HUES64 (cell line): Measurements from ENCODE around the gene IGF1R.

Experiments used
- H3K27ac ChIP-seq: 2 replicates; pipeline ENCODE4 v1.7.0; 2013; ENCODE audit warnings: low read depth, low read length, inconsistent platforms
- H3K27me3 ChIP-seq: 2 replicates; pipeline ENCODE4 v1.6.1; 2013; ENCODE audit warnings: mild to moderate bottlenecking, low read length; ENCODE audit not compliant: insufficient read depth
- H3K36me3 ChIP-seq: 2 replicates; pipeline ENCODE4 v1.6.1; 2013; ENCODE audit warnings: mild to moderate bottlenecking, low read length; ENCODE audit not compliant: insufficient read depth
- H3K4me1 ChIP-seq: 2 replicates; pipeline ENCODE4 v1.6.1; 2013; ENCODE audit warnings: mild to moderate bottlenecking, low read length, moderate library complexity; ENCODE audit not compliant: insufficient read depth
- H3K4me3 ChIP-seq: 2 replicates; pipeline ENCODE4 v1.5.1; 2013; ENCODE audit warnings: mild to moderate bottlenecking, low read length, moderate library complexity
- H3K9ac ChIP-seq: 2 replicates; pipeline ENCODE4 v1.6.1; 2013; ENCODE audit warnings: mild to moderate bottlenecking, low read depth, low read length
- H3K9me3 ChIP-seq: 2 replicates; pipeline ENCODE4 v1.6.1; 2013; ENCODE audit warnings: low read depth, low read length; ENCODE audit not compliant: insufficient read depth
- WGBS: fragments of 150-250, 120-280 bp; methylation state at CpG from one replicate; pipeline ENCODE4 v1.1.7; 2013; ENCODE audit warnings: missing lambda C conversion rate; 5-methylcytosine and 5-hydroxymethylcytosine counted together

IGF1R gene

DNA sequence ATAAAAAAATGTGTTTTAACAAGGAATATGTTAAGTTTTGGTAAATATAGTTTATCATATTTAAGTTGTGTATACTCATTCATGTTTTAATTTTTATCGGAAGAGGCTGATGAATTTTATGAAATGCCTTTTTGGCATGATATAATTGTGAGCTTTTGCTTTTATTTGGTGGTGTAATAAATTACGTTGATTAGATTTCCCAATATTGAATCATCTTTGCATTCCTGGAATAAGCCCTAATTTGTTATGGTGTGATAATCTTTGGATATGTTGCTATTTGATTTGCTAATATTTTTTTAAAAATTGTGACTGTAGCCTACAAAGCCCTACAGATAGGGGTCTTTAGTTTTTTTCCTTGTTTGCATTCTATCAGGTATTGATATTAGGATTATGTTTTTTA is 107.4 kb downstream of the IGF1R start:
- 97% methylated on average over 2 of the region's 2 CpGs for WGBS
- Histone ChIP-seq H3K36me3 (no peaks in the 10 kb centered on the region), H3K4me3 (no peak overlapping the region), H3K27ac (no peak overlapping the region), H3K27me3 (no peaks in the 10 kb centered on the region), H3K9me3 (no peaks in the 10 kb centered on the region; the same call in 1 of the 2 replicates), H3K9ac (no peak overlapping the region), H3K4me1 (peaks cover 37% of the 10 kb centered on the region)

DNA sequence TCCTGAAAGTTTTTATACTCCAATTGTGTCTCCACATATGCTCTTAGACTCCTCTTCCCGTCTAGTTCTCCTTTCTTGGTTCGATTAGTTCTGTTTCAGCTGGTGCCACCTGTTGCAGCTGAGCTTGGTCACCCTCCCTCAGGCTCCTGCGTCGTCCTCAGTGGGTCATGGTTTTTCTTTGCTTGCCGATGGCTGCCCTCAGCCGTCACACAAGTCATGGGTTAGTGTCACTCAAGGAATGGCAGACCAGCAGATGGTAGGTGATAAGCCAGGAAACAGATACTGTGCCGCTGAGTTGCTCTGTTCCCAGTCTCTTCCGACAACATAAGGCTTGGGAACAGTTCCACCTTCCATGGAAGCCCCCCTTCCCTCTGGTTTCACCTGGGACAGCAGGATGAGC is 109.9 kb downstream of the IGF1R start:
- Histone ChIP-seq H3K4me1 (peaks cover 40% of the 10 kb centered on the region), H3K36me3 (no peaks in the 10 kb centered on the region), H3K9ac (no peak overlapping the region), H3K4me3 (no peak overlapping the region), H3K9me3 (no peaks in the 10 kb centered on the region; the same call in 1 of the 2 replicates), H3K27me3 (no peaks in the 10 kb centered on the region), H3K27ac (no peak overlapping the region)
- 87% methylated on average over 8 of the region's 8 CpGs for WGBS

DNA sequence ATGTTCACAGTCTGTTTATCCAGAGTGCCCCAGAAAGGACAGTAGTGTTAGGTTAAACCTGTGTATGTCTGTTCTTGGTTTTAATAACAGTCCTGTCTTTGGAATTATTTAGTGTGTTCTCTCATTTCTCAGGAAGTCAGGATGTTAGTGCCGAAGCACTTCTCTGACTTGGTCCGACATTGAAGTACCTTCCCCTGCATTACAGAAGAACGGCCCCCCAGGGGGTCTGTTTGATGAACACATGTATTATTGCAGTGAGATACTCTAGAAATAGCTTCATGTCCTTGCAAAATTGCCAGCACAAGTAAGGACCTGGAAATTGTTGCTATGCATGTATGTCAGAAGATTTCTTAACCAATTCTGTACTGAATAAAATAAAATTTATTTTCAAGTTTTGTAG is 110.9 kb downstream of the IGF1R start:
- Histone ChIP-seq H3K27ac (no peak overlapping the region), H3K9me3 (no peaks in the 10 kb centered on the region; the same call in 1 of the 2 replicates), H3K4me3 (no peak overlapping the region), H3K27me3 (no peaks in the 10 kb centered on the region), H3K4me1 (peaks cover 41% of the 10 kb centered on the region), H3K9ac (no peak overlapping the region), H3K36me3 (no peaks in the 10 kb centered on the region)
- WGBS: 94% methylated on average over 3 of the region's 3 CpGs

DNA sequence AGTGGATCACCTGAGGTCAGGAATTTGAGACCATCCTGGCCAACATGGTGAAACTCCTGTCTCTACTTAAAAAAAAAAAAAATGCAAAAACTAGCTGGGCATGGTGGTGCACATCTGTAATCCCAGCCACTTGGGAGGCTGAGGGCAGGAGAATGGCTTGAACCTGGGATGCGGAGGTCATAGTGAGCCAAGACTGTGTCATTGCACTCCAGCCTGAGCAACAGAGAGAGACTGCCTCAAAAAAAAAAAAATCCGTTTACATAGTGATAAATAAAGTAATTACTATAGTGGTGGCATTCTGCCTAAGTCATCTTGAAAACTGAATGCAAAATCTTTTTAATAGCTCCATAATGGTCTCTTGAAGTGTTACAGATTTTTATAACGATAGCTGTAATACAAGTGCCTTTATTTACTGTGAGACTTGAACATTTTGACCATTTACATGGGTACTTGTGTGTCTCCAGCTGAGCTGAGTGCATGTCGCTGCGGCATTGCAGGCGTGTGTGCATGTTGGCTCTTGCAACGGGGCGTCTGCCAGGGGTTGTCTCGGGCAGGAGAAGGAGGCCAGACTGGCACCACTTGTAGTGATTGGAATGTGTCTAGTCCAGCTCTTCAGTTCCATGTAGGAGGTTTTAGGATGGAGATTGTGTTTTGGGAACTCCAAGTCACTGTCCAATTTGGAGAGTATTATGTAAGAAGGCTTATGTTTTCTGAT is 111.9 kb downstream of the IGF1R start:
- Histone ChIP-seq H3K4me3 (no peak overlapping the region), H3K9me3 (no peaks in the 10 kb centered on the region; the same call in 1 of the 2 replicates), H3K4me1 (peaks cover 37% of the 10 kb centered on the region), H3K27ac (no peak overlapping the region), H3K9ac (no peak overlapping the region), H3K27me3 (no peaks in the 10 kb centered on the region), H3K36me3 (no peaks in the 10 kb centered on the region)
- WGBS: 95% methylated on average over 9 of the region's 9 CpGs

DNA sequence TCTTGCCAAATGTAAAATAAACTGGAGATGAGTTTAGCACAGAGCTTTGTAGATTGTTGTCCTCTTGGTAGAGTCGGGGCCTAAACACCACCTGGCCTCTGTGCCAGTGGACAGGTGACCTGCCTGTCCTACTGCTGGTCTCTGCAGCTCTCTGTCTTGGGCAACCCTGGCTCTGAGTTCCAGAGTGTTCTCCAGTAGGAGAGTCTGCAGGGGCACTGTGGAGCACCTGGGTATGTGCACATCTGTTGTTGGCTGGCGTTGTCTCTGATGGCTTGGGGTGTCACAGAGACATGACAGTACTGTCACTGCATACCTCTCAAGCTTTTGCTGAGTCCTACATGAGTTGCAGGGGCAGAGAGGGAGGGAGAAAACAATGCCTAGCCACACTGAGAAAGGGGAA is 112.6 kb downstream of the IGF1R start:
- 93% methylated on average over 2 of the region's 2 CpGs for WGBS
- no peaks in the 10 kb centered on the region for H3K36me3 ChIP-seq
- peaks cover 35% of the 10 kb centered on the region for H3K4me1 ChIP-seq
- no peaks in the 10 kb centered on the region; the same call in 1 of the 2 replicates for H3K9me3 ChIP-seq
- no peak overlapping the region for H3K27ac ChIP-seq
- H3K4me3 ChIP-seq: no peak overlapping the region
- no peak overlapping the region for H3K9ac ChIP-seq
- H3K27me3 ChIP-seq: no peaks in the 10 kb centered on the region

DNA sequence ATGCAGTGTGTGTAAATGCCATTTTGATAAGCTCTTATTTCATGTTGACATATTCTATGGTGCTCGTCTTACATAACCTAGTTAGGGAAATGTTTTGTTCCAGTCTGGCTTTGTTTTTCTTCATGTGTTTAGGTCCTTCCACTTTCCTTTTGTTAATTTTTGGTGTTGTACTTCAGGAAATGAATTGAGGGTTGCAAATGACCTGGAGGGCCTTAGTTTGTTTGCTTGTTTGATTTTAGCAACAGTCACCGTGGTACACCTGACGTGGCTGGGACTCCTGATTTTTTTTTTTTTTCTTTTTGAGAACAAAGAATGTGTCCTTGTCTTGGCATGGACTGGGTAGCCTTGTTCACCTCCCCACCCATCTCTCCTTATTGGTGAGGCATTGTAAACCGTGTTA is 114.8 kb downstream of the IGF1R start:
- peaks cover 44% of the 10 kb centered on the region for H3K4me1 ChIP-seq
- 82% methylated on average over 4 of the region's 4 CpGs for WGBS

DNA sequence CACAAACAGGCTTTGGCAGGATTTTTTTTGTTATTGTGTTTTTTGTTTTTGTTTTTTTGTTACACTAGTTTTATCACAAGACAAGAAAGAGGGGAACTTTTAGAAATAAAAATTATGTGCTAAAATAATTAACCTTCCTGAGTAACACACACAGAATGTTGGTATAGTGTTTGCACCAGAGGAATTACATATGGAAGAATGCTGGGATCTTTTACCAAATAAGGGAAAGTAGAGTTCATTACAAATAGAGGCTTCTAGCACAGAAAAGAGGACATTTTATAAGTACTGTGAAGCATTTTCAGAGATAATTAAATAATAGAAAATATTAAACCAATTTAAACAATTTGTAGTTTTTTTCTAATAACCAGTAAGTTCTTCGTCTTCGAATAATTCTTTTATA is 116.0 kb downstream of the IGF1R start:
- WGBS: 100% methylated on average over 2 of the region's 2 CpGs
- Histone ChIP-seq H3K27ac (peak overlapping the region; percentile 3), H3K27me3 (no peaks in the 10 kb centered on the region), H3K9me3 (no peaks in the 10 kb centered on the region; the same call in 1 of the 2 replicates), H3K4me1 (peaks cover 41% of the 10 kb centered on the region), H3K4me3 (no peak overlapping the region), H3K9ac (no peak overlapping the region), H3K36me3 (no peaks in the 10 kb centered on the region)

More for the DNA sequence above, 114.8 kb downstream of the IGF1R start:
- Histone ChIP-seq H3K4me3 (no peak overlapping the region), H3K9me3 (no peaks in the 10 kb centered on the region; the same call in 1 of the 2 replicates), H3K9ac (no peak overlapping the region), H3K36me3 (no peaks in the 10 kb centered on the region), H3K27me3 (no peaks in the 10 kb centered on the region), H3K27ac (peak overlapping the region; percentile 3)

DNA sequence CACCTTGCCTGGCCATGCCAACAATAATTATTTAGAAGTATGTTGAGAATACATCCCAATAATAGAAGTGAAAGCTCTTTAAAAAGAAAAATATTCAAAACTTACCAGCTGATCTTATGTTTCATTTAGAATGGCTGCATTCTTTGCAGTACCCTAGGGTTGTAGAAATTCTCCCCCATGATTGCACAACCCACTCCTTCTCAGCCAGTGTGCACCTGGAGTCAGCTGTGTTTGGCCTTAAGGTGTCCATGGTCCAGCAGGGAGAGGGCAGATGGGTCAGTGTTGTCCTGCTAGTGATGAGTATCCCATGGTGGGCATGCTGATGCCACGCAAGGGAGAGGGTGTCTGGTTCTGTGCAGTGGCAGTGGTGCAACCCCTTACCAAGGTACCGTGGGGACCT is 117.3 kb downstream of the IGF1R start:
- Histone ChIP-seq H3K9me3 (no peaks in the 10 kb centered on the region; the same call in 1 of the 2 replicates), H3K4me3 (no peak overlapping the region), H3K4me1 (peaks cover 51% of the 10 kb centered on the region), H3K27me3 (no peaks in the 10 kb centered on the region), H3K36me3 (no peaks in the 10 kb centered on the region), H3K9ac (no peak overlapping the region), H3K27ac (no peak overlapping the region)
- WGBS: 90% methylated on average over 2 of the region's 2 CpGs

DNA sequence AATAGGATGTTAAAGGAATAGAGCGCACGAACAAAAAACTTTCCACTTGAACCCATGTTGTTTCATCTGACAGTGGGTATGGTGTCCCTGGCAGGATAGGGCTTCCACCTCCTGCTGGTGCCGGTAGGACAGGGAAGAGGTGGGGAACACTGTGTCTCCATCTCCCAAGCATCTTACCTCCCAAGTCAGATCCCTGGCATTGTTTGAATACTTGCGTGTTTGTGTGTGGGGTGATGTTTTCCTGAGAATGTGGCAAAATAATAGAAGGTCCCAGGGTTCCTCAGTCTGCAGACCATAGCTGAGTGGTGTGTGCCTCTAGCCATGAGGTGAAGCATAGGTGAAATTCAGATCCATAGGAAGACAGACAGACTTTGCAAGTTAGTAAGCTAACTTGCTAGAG is 119.4 kb downstream of the IGF1R start:
- Histone ChIP-seq H3K4me3 (no peak overlapping the region), H3K27me3 (no peaks in the 10 kb centered on the region), H3K27ac (no peak overlapping the region), H3K4me1 (peaks cover 67% of the 10 kb centered on the region), H3K9me3 (no peaks in the 10 kb centered on the region), H3K9ac (no peak overlapping the region), H3K36me3 (no peaks in the 10 kb centered on the region)
- 93% methylated on average over 3 of the region's 4 CpGs for WGBS

DNA sequence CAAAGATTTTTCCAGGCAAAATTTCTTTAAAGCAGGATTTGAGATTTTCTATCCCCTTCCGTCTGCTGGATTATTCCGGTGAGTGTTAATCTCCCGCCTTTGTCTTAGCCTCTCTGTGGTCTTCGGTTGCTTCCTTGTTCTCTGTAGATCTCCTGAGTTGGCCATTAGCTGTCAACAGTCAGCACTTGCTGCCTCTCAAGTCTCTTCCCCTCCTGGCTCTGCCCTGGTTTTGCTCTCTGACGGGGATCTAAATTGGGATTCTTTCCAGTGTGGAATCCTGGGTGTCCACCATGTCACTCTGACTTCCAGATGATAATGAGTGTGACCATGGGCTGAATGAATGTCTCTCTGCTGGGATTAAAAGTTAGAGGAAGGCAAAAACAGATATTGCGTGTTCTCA is 121.5 kb downstream of the IGF1R start:
- no peaks in the 10 kb centered on the region for H3K9me3 ChIP-seq
- H3K9ac ChIP-seq: no peak overlapping the region
- no peaks in the 10 kb centered on the region for H3K27me3 ChIP-seq
- H3K4me3 ChIP-seq: no peak overlapping the region
- H3K4me1 ChIP-seq: peaks cover 64% of the 10 kb centered on the region
- H3K36me3 ChIP-seq: no peaks in the 10 kb centered on the region
- WGBS: 69% methylated on average over 6 of the region's 6 CpGs
- no peak overlapping the region for H3K27ac ChIP-seq

DNA sequence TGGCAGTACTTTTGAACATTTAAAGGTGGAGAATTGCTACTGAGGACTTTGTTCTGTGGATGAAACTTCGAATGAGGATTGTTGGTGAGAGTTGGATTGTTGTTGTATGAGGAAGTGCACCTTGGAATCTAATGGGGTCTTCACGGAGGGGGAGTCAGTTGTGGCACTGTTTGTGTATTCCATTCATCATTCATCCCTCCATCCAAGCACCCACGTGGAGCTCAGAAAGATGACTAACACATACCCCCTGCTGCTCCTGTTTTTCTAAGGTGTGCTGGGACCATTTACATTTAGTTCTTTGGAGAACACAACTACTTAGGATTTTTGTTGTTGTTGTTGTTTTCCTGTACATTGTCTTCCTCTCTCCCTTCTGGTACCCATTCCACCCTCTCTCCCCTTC is 122.6 kb downstream of the IGF1R start:
- H3K4me1 ChIP-seq: peaks cover 69% of the 10 kb centered on the region
- H3K27ac ChIP-seq: no peak overlapping the region
- no peak overlapping the region for H3K4me3 ChIP-seq
- no peaks in the 10 kb centered on the region for H3K27me3 ChIP-seq
- H3K36me3 ChIP-seq: no peaks in the 10 kb centered on the region
- no peaks in the 10 kb centered on the region for H3K9me3 ChIP-seq
- H3K9ac ChIP-seq: no peak overlapping the region
- 52% methylated on average over 2 of the region's 3 CpGs for WGBS

DNA sequence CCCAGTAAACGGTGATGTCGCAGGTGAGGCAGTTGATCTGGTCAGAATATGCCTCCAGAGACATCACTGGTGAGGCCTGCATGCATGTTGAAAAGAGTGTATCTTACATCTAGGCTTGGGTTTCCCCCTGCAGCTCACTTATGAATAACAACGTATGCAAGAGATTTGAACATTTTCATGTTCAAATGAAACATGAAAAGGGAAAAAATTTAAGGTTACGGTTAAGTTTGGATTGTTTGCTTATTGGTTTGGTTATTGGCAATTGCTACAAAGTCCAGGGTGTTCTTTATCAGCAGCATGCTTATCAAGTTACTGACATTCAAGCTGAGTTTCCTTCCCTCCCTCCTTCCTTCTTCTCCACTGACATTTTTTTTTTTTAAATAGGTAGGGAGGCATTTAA is 123.2 kb downstream of the IGF1R start:
- H3K9ac ChIP-seq: no peak overlapping the region
- 89% methylated on average over 4 of the region's 4 CpGs for WGBS
- H3K9me3 ChIP-seq: no peaks in the 10 kb centered on the region

More for the DNA sequence above, 123.2 kb downstream of the IGF1R start:
- Histone ChIP-seq H3K4me1 (peaks cover 69% of the 10 kb centered on the region), H3K36me3 (no peaks in the 10 kb centered on the region), H3K27me3 (no peaks in the 10 kb centered on the region), H3K27ac (no peak overlapping the region), H3K4me3 (no peak overlapping the region)
